DMS153 (cell line): Measurements from ENCODE around the gene HOGA1.
"Not testable (repeated sequence)": the region's sequence is repeated elsewhere in the genome, so short reads cannot be mapped to it uniquely, and the experiment has no call there.

Source experiments
- DNase-seq: peaks from one replicate; lab custom pipeline; 2025; lab: John Stamatoyannopoulos, UW

HOGA1 gene

DNA sequence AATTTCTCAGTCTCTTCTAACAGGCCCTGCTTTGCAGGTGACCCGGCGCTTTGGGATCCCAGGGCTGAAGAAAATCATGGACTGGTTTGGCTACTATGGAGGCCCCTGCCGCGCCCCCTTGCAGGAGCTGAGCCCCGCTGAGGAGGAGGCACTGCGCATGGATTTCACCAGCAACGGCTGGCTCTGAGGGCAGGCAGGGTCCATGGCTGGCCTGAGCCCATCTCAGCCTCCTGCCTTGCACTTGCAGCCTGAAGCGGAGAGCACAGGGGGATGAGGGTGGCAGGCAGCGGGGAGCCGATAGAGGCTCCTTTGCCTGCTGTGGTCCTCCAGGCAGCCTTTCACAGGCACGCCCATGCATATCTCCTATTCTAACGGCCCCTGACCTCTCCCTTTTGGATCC is 27.3 kb downstream of the HOGA1 start:
- DNase-seq = no peak

DNA sequence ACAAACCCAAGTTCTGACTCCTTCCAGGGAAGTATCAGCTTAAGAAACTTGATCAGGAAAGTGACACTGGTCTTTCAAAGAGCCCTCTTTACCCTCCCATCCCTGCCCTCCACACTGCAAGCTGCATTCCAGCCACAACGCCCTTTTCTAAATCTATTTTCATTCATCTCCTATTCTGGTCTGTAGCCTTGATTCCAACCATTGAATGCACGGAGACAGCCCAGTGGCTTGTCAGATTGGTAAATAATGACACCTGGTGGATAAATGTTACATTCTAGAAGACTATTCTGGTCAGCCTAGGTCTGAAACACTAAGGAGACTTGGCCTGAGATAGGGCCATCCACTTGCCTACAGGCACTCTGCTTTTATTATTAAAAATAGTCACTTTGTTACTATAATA is 28.2 kb downstream of the HOGA1 start:
- DNase-seq = peak; percentile 17

DNA sequence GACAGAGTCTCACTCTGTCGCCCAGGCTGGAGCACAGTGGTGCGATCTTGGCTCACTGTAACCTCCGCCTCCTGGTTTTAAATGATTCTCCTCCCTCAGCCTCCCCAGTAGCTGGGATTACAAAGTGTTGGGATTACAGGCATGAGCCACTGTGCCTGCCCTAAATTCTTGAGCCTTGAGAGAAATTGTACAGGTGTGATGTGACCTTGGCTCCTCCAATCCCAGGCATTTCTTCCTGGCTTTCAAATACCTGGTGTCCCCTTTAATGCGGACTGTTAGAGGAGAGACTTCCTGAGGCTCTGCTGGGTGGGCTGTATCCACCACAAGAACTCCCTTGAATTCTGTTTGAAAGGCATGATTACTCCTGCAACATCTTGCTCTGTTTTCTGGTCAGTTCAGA is 34.1 kb downstream of the HOGA1 start:
- DNase-seq = no peak

DNA sequence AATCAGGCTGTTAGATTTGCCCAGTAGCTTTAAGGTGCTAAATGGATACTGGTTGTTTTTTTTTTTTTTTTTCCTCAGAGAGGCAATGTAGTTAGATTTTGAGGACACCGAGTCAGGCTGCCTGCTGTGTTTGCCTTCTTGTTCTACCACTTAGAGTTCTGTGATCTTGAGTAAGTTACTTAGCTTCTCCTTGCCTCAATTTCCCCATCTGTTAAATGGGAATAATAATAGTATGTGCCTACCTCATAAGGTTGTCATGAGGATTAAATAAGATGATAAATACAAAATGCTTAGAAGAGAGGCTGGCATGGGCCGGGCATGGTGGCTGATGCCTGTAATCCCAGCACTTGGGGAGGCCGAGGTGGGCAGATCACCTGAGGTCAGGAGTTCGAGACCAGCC is 34.5 kb downstream of the HOGA1 start:
- no peak for DNase-seq

DNA sequence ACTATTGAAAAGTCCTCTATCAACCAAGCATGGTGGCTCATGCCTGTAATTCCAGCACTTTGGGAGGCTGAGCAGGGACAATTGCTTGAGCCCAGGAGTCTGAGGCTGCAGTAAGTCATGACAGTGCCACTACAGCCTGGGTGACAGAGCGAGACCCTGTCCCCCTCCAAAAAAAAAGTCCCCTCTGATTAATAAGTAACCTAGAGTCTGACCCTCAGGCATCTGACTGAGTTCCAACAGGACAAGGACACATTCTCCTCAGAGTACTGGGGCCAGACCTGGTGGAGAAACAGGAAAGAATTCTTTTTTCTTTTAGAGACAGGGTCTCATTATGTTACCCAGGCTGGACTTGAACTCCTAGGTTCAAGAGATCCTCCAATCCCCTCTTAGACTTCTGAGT is 39.1 kb downstream of the HOGA1 start:
- no peak for DNase-seq

DNA sequence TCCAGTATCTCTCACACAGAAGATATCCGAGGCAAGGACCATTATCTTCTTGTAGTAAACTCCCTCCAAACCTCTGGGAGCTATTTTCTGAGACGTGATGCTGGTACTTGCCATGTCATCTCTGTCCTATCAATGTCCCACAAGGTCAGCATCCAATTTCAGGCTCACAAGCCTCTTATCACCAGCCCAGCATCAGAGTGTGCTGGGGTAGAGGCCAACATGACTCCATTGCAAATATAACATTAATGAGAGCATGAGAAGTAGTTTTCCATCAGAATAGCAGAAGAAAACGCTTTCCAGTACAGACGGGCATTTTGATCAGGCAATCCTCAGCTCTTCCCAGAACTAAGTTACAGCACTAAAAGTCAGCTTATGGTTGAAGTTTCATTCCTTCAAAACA is 43.5 kb downstream of the HOGA1 start:
- no peak for DNase-seq

DNA sequence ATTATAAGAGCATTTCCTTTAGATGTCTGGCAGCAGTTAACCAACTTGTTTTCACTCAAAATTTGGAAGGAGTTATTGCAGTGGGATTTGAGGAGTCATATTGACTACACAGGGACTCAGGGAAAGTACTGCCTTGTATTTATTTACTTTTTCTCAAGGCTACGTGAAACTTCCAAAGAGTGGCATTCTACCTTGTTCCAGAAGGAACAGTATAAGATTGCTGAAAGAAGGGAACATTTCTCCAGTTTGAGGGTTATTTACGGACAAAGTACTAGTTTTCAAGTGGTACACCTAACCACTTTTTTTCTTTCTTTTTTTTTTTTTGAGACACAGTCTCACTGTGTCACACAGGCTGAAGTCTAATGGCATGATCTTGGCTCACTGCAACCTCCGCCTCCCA is 44.0 kb downstream of the HOGA1 start:
- DNase-seq = no peak

DNA sequence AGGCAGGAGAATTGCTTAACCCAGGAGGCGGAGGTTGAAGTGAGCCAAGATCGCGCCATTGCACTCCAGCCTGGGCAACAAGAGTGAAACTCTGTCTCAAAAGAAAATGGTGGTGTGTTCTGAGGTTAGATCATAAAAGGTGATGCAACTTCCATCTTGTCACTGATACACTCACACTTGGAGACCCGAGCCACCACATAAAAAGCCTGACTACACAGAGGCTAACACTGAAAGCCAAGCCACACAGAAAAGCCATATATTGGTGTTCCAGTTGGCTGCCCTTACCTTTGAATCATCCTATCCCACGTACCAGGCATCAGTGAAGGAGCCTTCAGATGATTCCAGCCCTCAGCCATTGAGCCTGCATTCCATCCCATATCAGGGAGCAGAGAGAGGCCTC is 45.1 kb downstream of the HOGA1 start:
- no peak for DNase-seq

DNA sequence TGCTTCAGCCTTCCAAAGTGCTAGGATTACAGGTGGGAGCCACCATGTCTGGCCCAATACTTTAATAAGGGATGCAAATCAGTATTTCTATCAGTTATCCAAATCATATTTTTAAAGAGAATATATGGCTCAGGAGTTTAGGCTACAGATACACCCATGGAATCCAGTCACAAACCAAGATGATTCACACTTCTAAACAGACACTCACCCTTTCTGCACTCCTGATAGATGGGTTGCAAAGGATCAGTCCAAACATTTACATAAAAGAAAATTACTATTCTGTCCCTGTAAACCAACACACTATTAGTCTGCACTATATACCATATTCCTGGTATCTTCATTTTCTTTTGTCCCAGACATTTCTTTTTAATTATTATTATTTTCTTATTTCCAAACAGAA is 46.9 kb downstream of the HOGA1 start:
- DNase-seq = no peak

DNA sequence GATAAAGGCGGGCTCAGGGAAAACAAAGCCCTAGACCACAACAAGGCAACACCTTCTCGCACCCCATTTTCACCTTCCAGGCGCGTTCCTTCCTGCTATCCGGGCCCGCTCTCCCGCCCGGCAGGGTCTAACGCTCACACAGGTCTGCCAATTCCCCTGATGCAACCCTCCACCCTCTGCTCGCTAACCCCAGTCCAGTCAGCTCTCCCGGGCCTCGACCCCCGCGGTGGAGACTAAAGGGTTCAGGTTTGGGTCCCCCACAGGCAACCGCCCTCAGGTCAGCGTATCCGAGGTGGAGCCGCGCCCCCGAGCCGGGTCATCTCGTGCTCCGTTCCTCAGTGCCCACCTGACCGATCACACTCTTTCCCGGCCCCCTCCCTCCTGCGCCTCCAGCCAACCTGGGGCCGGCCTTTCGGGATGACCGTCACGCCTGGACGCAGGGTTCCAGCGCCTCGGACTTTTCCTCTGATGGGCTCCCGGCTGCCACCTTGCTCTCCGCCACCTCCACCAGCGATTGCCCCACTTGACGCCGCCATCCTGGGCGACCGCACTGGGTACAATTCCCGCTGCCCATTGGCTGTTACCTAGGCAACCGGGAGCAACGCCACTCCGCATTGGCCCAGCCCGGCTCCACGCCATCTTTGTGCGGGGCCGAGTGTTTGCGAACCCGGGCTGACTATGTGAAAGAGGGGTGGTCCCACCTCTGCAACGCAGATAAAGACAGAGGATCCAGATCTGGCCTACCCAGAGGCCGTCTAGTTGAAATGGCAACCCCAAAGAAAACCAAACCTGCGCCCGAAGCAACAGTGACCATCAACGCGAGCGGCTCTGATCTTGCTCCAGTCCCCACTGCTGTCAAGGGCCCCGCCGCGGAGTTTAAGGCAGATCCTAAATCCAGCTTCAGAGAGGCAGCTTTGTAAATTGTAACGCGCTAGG is 49.0 kb downstream of the HOGA1 start, which contains the start of gene MORN4:
Gene MORN4, minus strand, starts transcription at position 552 of the 936 bp plus-strand sequence. CDS start 13,847 bp downstream, outside the sequence.
- DNase-seq = peak; percentile 81

DNA sequence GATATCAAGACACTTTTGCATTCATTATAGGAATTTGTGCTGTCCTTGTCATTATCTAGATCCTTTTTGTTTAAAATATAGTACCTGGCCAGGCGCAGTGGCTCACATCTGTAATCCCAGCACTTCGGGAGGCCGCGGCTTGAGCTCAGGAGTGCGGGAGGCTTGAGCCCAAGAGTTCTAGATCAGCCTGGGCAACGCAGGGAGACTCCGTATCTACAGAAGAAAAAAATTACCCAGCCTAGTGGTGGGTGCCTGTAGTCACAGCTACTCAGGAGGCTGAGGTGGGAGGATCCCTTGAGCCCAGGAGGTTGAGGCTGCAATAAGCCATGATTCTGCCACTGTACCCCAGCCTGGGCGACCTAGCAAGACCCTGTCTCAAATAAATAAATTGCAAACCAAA is 49.7 kb downstream of the HOGA1 start:
- DNase-seq = peak; percentile 15

DNA sequence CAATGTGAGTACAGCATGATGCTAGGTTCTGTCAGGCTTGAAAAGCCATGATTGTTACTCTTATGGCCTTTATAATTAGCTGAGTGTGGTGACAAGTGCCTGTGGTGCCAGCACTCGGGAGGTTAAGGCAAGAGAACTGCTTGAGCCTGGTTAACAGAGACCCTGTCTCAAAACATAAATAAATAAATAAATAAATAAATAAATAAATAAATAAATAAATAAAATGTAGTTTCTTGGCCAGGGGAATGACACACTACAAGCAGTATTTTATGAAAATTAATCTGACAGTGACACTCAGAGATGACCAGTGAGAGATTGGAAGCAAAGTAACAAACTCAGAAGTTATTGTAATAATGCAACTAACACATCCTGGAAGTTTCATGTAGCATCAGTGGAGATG is 51.4 kb downstream of the HOGA1 start:
- DNase-seq = no peak

DNA sequence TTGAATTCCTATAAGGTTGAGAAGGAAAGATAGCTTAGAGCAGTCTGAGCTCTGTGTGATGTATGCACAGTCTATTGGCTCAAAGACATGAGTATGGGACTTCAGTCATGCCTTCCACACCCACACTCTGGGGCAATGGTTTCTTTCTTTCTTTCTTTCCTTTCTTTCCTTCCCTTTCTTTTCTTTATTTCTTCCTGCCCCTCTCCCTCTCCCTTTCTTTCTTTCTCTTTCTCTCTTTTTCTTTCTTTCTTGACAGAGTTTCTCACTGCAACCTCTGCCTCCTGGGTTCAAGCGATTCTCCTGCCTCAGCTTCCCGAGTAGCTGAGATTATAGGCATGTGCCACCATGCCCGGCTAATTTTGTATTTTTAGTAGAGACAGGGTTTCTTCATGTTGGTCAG is 54.9 kb downstream of the HOGA1 start:
- not testable (repeated sequence) for DNase-seq

DNA sequence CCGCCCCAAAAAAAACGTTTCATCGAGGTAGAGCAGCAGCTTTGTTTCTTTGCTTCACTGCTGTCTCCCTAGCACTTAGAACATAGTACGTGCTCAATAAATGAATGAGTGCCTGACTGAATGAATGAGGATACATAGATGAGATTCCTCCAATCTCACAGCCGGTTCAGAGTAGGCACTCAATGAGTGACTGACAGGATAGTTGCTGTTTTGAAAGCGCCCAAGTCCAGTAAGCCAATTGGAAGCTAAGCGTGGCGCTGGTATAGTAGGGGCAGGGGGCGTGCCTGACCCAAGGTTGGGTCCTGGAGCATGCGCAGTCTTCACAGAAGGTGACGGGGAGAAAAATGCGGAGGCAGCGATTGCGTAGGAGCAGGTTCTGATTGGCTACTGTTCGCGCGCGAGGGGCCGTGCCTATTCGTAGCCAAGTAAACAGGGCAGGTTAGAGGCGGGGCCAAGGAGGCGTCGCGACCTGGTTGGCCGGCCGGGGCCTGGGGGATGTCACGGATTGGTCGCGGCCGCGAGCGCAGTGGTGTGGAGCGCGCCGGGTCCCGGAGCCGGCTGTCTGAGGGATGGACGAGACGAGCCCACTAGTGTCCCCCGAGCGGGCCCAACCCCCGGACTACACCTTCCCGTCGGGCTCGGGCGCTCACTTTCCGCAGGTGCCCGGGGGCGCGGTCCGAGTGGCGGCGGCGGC is 56.1 kb downstream of the HOGA1 start, which contains the start of gene PI4K2A:
Gene PI4K2A, plus strand, starts transcription at position 498 of the 694 bp plus-strand sequence. Its CDS starts 72 bp downstream, at position 570.
- DNase-seq = peak; percentile 98

DNA sequence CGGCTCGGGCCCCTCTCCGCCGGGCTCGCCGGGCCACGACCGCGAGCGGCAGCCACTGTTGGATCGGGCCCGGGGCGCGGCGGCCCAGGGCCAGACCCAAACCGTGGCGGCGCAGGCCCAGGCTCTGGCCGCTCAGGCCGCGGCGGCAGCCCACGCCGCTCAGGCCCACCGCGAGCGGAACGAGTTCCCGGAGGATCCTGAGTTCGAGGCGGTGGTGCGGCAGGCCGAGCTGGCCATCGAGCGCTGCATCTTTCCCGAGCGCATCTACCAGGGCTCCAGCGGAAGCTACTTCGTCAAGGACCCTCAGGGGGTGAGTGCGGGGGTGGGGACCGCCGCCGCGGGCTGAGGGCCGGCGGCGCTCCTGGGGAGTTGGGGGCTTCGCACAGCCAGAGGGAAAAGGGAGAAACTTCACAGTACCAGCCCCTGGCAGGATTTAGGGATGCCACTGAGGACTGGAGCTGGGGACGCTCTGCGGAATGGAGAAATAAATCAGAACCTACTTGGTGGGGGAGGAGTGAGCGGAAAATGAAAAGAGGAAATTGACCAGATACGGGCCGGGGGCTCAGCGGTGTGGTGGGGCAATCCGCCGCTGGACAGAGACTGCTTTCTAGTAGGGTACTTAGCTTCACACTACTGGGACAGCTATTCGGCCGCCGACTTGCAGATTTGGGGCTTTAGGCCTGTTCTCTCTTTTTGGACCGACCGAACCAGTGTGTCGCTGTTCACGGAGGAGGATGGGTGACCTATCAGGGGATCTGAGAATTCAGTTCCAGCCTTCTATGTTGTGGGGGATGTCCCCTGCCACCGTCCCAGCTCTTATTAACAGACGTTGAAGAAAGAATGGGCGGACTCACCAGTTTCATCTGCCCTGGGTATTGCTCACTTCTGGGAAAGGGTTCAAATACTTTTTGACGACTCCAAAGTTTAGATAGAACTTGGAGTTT is 57.0 kb downstream of the HOGA1 start:
- no peak for DNase-seq

DNA sequence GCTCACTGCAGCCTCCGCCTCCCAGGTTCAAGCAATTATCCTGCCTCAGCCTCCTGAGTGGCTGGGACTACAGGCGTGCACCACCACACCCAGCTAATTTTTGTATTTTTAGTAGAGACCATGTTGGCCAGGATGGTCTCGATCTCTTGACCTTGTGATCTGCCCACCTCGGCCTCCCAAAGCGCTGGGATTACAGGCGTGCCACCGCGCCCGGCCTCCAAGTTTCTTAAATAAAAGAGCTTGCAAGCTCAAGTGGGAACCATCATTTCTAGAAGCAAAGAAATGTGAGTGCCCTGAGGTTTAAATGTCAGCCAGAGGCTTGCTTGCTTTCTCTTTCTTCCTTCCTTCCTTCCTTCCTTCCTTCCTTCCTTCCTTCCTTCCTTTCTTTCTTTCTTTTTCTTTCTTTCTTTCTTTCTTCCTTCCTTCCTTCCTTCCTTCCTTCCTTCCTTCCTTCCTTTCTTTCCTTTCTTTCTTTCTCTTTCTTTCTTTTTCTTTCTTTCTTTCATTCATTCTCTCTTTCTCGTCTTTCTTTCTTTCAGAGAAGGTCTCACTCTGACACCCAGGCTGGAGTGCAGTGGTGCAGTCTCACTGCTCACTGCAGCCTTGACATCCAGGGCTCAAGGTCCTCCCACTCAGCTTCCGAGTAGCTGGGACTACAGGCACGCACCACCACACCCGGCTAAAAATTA is 58.4 kb downstream of the HOGA1 start:
- not testable (repeated sequence) for DNase-seq

DNA sequence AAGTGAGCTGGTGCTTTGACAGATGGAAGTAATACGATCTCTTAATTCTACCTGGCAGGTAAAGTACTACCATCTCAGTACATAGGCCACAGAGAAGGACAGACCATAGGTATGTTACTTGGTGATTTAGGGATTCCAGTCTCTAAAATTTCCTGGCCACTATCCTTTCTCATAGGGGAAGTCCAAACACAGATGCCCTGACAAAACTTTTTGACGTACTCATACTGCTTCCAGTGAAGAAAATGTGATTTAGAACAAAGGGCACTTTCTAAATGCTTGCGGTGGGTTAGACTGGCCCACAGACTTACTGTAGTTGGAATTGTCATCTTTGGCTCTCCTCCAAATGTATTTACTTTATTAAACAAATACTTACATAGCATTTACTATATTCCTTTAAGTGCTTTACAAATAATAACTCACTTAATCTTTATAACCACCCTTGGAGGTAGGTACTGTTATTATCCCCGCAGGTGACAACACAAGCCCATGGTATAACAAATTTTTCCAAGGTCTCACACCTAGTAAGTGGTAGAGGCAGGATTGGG is 59.3 kb downstream of the HOGA1 start:
- DNase-seq = no peak

DNA sequence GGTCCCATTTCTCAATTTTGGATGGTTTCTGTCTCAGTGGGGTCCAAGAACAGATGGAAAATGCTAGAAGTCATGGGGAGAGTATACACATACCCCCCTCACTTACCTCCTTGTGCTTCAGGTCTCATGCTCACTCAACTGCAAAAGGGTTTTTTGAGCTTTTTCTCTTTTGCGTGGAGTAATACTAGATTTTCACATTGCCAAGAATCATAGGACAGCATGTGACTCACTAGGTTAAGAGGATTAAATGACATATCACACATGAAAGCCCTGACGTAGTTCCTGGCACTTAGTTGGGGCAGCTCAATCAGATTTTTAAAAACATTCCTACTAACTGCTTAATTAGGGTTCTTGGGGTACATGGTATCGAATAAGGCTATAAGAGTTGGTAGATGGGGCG is 60.7 kb downstream of the HOGA1 start:
- DNase-seq = no peak

DNA sequence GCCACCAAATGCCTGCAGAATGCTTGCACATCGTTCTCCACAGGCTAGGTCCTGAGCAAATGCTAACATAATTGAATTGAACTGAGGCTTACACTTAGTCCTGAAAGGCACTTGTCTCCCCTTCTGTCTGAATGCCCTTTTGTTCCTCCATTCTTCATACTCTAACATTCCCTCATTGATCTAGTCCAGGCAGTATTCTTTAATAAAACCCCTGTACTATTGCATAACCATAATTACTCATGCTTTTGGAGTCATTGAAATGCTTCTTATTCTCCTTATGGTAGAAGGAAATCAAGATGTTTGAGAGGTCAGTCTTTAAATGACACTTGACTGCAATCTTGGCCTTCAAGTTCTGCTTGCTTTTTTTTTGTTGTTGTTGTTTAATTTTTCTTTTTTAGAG is 63.4 kb downstream of the HOGA1 start:
- no peak for DNase-seq

DNA sequence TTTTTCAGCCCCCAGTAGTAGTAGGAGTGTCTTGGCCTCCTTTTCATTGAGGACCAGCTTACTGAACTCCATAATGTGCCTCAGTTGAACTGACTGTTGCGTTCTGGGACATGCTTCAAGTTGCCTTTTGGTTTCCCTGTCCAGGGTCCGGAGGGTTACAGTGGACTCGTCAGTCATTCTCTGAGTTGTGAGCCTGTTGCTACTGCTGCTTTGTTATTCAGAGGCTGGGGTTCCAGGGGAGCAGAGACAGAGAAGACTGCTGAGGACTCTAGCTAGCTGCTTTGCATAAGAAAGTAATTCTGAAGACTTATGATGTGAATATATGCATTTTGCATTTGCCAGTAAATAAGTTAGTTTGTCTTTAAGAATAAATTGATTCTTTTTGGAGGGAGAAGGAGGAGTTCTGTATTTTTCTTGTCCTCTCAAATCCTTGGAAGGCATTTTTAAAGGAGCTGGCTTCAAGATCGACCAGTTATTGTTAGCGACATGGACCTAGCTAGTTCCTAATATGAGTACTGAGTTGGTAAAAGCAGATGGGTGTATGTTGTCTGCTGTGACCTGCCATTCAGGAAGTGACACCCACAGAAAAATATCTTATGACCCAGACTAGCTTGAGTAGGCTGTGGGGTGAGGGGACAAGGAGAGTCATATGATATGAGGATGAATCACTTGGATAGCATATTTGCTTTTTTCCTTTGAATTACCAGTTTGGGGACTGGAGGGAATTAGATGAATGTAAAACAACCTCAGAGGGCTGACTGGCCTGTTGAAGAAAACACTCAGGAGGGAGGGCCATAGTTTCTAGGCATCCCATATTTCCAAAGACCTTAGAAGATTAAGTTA is 64.6 kb downstream of the HOGA1 start:
- DNase-seq = no peak
